Activated CD4-positive, alpha-beta T cell treated with anti-CD3 and anti-CD28 coated beads for 1 hour (primary cell): ENCODE measurements around the gene VCAM1.
"Not testable (repeated sequence)": the region's sequence is repeated elsewhere in the genome, so short reads cannot be mapped to it uniquely, and the experiment has no call there.

Experiments
- DNase-seq: peaks from one replicate; pipeline ENCODE4 v3.0.0-alpha.2; 2020

Gene VCAM1

GRCh38 chr1:100730130-100730529, 10.6 kb downstream of the VCAM1 start:
- no peak for DNase-seq

GRCh38 chr1:100731309-100731708, 11.8 kb downstream of the VCAM1 start:
- DNase-seq, result no peak

- no peak for DNase-seq
Measured at GRCh38 chr1:100731758-100732157, 12.2 kb downstream of the VCAM1 start.

GRCh38 chr1:100734676-100735075, 15.1 kb downstream of the VCAM1 start:
- no peak for DNase-seq

GRCh38 chr1:100735244-100735643, 15.7 kb downstream of the VCAM1 start:
- no peak for DNase-seq

GRCh38 chr1:100736324-100736723, 16.8 kb downstream of the VCAM1 start:
- no peak for DNase-seq

- no peak for DNase-seq
Measured at GRCh38 chr1:100736746-100737145, 17.2 kb downstream of the VCAM1 start.

- no peak for DNase-seq
Measured at GRCh38 chr1:100746542-100746932, 27.0 kb downstream of the VCAM1 start.

GRCh38 chr1:100747771-100748170, 28.2 kb downstream of the VCAM1 start:
- no peak for DNase-seq

GRCh38 chr1:100750005-100750885, 30.7 kb downstream of the VCAM1 start:
- no peak for DNase-seq

- DNase-seq, result no peak
Measured at GRCh38 chr1:100752791-100753190, 33.2 kb downstream of the VCAM1 start.

GRCh38 chr1:100757946-100758345, 38.4 kb downstream of the VCAM1 start:
- no peak for DNase-seq

GRCh38 chr1:100759188-100759587, 39.6 kb downstream of the VCAM1 start:
- no peak for DNase-seq

GRCh38 chr1:100760511-100760910, 41.0 kb downstream of the VCAM1 start:
- no peak for DNase-seq

- DNase-seq, result no peak
Measured at GRCh38 chr1:100762461-100762860, 42.9 kb downstream of the VCAM1 start.

GRCh38 chr1:100767176-100767890, 47.8 kb downstream of the VCAM1 start:
- no peak for DNase-seq

- no peak for DNase-seq
Measured at GRCh38 chr1:100769323-100769722, 49.8 kb downstream of the VCAM1 start.

GRCh38 chr1:100769906-100770646, 50.5 kb downstream of the VCAM1 start:
- DNase-seq, result no peak

GRCh38 chr1:100773444-100773843, 53.9 kb downstream of the VCAM1 start:
- no peak for DNase-seq

- DNase-seq, result no peak
Measured at GRCh38 chr1:100774370-100774769, 54.8 kb downstream of the VCAM1 start.

GRCh38 chr1:100775483-100775882, 55.9 kb downstream of the VCAM1 start:
- DNase-seq, result no peak

GRCh38 chr1:100778748-100779147, 59.2 kb downstream of the VCAM1 start:
- no peak for DNase-seq

- DNase-seq, result no peak
Measured at GRCh38 chr1:100780814-100781213, 61.3 kb downstream of the VCAM1 start.

GRCh38 chr1:100781728-100782127, 62.2 kb downstream of the VCAM1 start:
- DNase-seq, result not testable (repeated sequence)
